ENCODE data around the gene MS4A12.
"Not testable (repeated sequence)": the region's sequence is repeated elsewhere in the genome, so short reads cannot be mapped to it uniquely, and the experiment has no call there.

MS4A12 gene, protein sequence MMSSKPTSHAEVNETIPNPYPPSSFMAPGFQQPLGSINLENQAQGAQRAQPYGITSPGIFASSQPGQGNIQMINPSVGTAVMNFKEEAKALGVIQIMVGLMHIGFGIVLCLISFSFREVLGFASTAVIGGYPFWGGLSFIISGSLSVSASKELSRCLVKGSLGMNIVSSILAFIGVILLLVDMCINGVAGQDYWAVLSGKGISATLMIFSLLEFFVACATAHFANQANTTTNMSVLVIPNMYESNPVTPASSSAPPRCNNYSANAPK

DNA sequence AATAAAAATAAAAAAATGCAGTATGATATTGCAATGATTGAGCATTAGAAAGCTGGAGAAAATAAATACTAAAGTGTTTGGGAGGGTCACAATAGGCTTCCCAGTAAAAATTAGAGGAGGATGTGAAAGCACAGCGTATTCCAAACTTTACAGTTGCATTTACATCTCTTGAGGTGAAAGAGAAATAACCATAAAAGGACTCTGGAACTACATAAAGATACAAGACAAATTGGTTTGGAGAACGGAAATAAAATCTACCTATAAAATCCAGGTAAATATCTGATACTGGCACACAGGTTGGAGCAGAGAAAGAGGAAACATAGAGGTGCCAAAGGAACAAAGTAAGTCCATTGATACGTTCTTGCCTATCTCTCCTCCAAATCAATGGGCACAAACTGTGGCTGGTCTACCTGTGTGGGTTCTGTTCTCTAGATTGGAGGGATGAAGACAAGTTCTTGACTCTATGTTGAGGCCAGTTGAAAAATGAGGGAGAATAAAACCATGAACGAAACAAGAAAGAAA, at the start of gene MS4A12:
TSS of gene MS4A12 (plus strand) at position 291 of the 522 bp plus-strand sequence. CDS start 4,541 bp downstream, outside the sequence.
- Histone ChIP-seq H3K36me3 (ENCODE audit: control insufficient read depth, insufficient read depth, low read length) (no peaks in the 10 kb centered on the region), H3K4me3 (ENCODE audit: low read length) (no peak within 1 kb of the TSS), H3K27ac (ENCODE audit: low read depth, low read length) (no peak within 1 kb of the TSS), H3K27me3 (ENCODE audit: control insufficient read depth, insufficient read depth, low read length) (no peaks in the 10 kb centered on the region), H3K4me1 (ENCODE audit: control insufficient read depth, insufficient read depth, low read length) (no peaks in the 10 kb centered on the region), H3K9ac (ENCODE audit: low read length) (no peak within 1 kb of the TSS)

DNA sequence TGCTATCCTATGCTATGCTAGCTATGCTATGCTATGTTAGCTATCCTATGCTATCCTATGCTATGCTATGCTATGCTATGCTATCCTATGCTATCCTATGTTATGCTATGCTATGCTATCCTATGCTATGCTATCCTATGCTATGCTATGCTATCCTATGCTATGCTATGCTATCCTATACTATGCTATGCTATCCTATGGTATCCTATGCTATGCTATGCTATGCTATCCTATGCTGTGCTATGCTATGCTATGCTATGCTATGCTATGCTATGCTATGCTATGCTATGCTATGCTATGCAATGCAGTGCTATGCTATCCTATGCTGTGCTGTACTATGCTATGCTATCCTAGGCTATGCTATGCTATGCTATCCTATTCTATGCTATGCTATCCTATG, 45.5 kb upstream of the MS4A12 start:
- no peaks in the 10 kb centered on the region for H3K36me3 ChIP-seq (ENCODE audit: control insufficient read depth, insufficient read depth, low read length)
- H3K4me1 ChIP-seq (ENCODE audit: control insufficient read depth, insufficient read depth, low read length), result no peaks in the 10 kb centered on the region
- no peak overlapping the region for H3K27ac ChIP-seq (ENCODE audit: low read depth, low read length)
- H3K27me3 ChIP-seq (ENCODE audit: control insufficient read depth, insufficient read depth, low read length), result no peaks in the 10 kb centered on the region
- no peak overlapping the region for H3K4me3 ChIP-seq (ENCODE audit: low read length)
- no peak overlapping the region for H3K9ac ChIP-seq (ENCODE audit: low read length)

GRCh38 chr11:60447846-60448245, 44.7 kb upstream of the MS4A12 start:
- H3K27me3 ChIP-seq (ENCODE audit: control insufficient read depth, insufficient read depth, low read length), result no peaks in the 10 kb centered on the region
- no peak overlapping the region for H3K4me3 ChIP-seq (ENCODE audit: low read length)
- no peak overlapping the region for H3K9ac ChIP-seq (ENCODE audit: low read length)
- H3K27ac ChIP-seq (ENCODE audit: low read depth, low read length), result no peak overlapping the region
- H3K36me3 ChIP-seq (ENCODE audit: control insufficient read depth, insufficient read depth, low read length), result no peaks in the 10 kb centered on the region
- H3K4me1 ChIP-seq (ENCODE audit: control insufficient read depth, insufficient read depth, low read length), result no peaks in the 10 kb centered on the region

DNA sequence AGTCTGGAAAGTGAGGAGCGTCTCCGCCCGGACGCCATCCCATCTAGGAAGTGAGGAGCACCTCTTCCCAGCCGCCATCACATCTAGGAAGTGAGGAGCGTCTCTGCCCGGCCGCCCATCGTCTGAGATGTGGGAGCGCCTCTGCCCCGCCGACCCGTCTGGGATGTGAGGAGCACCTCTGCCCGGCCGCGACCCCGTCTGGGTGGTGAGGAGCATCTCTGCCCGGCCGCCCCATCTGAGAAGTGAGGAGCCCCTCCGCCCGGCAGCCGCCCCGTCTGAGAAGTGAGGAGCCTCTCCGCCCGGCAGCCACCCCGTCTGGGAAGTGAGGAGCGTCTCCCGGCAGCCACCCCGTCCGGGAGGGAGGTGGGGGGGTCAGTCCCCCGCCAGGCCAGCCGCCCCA, 41.4 kb upstream of the MS4A12 start:
- H3K4me1 ChIP-seq (ENCODE audit: control insufficient read depth, insufficient read depth, low read length); H3K27me3 ChIP-seq (ENCODE audit: control insufficient read depth, insufficient read depth, low read length); H3K9ac ChIP-seq (ENCODE audit: low read length); H3K4me3 ChIP-seq (ENCODE audit: low read length); H3K27ac ChIP-seq (ENCODE audit: low read depth, low read length); H3K36me3 ChIP-seq (ENCODE audit: control insufficient read depth, insufficient read depth, low read length): not testable (repeated sequence)

DNA sequence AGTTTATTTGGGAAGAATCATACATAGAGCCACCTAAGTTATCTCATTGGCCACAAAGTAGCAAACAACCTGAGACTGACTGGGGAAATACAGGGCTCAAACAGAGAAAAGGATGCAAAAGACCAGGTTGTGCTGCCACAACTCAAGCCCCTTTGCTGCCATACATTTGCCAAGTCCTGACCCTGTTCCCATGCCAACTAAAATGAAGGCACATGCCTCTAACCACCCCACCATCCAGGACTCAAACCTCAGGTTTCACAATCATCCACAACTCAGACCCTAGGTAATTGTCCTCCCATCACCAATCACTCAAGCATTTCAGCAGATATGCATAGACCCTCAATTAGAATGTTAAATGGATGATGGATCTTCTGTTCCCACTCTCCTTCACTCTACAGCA, 38.4 kb upstream of the MS4A12 start:
- H3K36me3 ChIP-seq (ENCODE audit: control insufficient read depth, insufficient read depth, low read length), result no peaks in the 10 kb centered on the region
- H3K9ac ChIP-seq (ENCODE audit: low read length), result no peak overlapping the region
- no peak overlapping the region for H3K4me3 ChIP-seq (ENCODE audit: low read length)
- H3K4me1 ChIP-seq (ENCODE audit: control insufficient read depth, insufficient read depth, low read length), result no peaks in the 10 kb centered on the region
- no peaks in the 10 kb centered on the region for H3K27me3 ChIP-seq (ENCODE audit: control insufficient read depth, insufficient read depth, low read length)
- no peak overlapping the region for H3K27ac ChIP-seq (ENCODE audit: low read depth, low read length)

GRCh38 chr11:60455531-60456042, 37.0 kb upstream of the MS4A12 start, which contains the start of gene MS4A1:
TSS of gene MS4A1 (plus strand) at chr11:60455847. CDS start at chr11:60462375, 6,528 bp downstream.
- no peaks in the 10 kb centered on the region for H3K27me3 ChIP-seq (ENCODE audit: control insufficient read depth, insufficient read depth, low read length)
- H3K4me3 ChIP-seq (ENCODE audit: low read length), result no peak within 1 kb of the TSS
- H3K9ac ChIP-seq (ENCODE audit: low read length), result no peak within 1 kb of the TSS
- H3K4me1 ChIP-seq (ENCODE audit: control insufficient read depth, insufficient read depth, low read length), result no peaks in the 10 kb centered on the region
- no peaks in the 10 kb centered on the region for H3K36me3 ChIP-seq (ENCODE audit: control insufficient read depth, insufficient read depth, low read length)
- H3K27ac ChIP-seq (ENCODE audit: low read depth, low read length), result no peak within 1 kb of the TSS

DNA sequence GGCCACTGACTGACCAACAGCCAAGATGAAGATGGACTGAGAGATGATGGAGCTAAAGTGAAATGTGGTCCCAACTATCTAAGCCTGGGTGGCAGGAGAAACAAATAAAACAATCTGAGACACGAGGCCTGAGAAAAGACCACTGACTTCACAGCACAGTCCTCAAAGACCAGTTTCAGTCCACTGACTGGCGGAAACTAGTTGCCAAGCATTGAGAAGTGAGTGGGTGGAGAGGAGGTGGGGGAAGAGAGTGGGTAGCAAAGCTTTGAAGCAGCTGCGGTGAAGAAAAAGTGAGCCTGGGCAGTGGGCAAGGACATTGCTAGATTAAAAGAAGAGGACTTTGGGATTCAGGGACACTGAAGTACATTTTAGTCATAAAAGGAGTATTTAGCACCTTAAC, 35.0 kb upstream of the MS4A12 start:
- Histone ChIP-seq H3K4me3 (ENCODE audit: low read length) (no peak overlapping the region), H3K9ac (ENCODE audit: low read length) (no peak overlapping the region), H3K27me3 (ENCODE audit: control insufficient read depth, insufficient read depth, low read length) (no peaks in the 10 kb centered on the region), H3K4me1 (ENCODE audit: control insufficient read depth, insufficient read depth, low read length) (no peaks in the 10 kb centered on the region), H3K36me3 (ENCODE audit: control insufficient read depth, insufficient read depth, low read length) (no peaks in the 10 kb centered on the region), H3K27ac (ENCODE audit: low read depth, low read length) (no peak overlapping the region)

DNA sequence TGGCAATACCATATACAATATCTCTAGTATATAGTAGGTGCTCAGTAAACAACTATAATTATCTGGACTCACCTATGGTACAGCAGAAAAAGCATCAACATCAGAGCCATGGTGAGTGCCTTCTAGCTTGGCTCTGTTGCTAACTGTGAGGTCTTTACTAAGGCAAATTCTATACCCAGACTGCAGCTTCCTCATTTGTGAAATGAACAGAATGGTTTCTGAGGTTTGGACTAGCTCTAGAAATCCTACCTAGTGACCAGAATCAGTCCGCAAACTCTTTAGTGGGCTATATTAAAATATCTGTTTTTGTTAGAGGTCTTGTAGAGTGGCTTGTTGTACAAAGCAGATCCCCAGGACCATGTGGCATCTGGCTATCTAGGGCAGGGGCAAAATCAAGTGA, 33.2 kb upstream of the MS4A12 start:
- Histone ChIP-seq H3K27ac (ENCODE audit: low read depth, low read length) (no peak overlapping the region), H3K4me1 (ENCODE audit: control insufficient read depth, insufficient read depth, low read length) (no peaks in the 10 kb centered on the region), H3K9ac (ENCODE audit: low read length) (no peak overlapping the region), H3K36me3 (ENCODE audit: control insufficient read depth, insufficient read depth, low read length) (no peaks in the 10 kb centered on the region), H3K27me3 (ENCODE audit: control insufficient read depth, insufficient read depth, low read length) (no peaks in the 10 kb centered on the region), H3K4me3 (ENCODE audit: low read length) (no peak overlapping the region)

DNA sequence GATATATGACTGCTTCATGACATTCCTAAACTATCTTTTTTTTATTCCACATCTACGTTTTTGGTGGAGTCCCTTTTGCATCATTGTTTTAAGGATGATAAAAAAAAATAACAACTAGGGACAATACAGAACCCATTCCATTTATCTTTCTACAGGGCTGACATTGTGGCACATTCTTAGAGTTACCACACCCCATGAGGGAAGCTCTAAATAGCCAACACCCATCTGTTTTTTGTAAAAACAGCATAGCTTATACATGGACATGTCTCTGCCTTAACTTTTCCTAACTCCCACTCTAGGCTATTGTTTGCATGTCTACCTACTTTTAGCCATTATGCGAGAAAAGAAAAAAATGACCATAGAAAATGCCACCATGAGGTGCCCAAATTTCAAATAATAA, 23.7 kb upstream of the MS4A12 start:
- no peaks in the 10 kb centered on the region for H3K36me3 ChIP-seq (ENCODE audit: control insufficient read depth, insufficient read depth, low read length)
- H3K4me1 ChIP-seq (ENCODE audit: control insufficient read depth, insufficient read depth, low read length), result no peaks in the 10 kb centered on the region
- no peak overlapping the region for H3K4me3 ChIP-seq (ENCODE audit: low read length)
- H3K9ac ChIP-seq (ENCODE audit: low read length), result no peak overlapping the region
- no peaks in the 10 kb centered on the region for H3K27me3 ChIP-seq (ENCODE audit: control insufficient read depth, insufficient read depth, low read length)
- H3K27ac ChIP-seq (ENCODE audit: low read depth, low read length), result no peak overlapping the region

- Histone ChIP-seq H3K4me3 (ENCODE audit: low read length) (no peak overlapping the region), H3K36me3 (ENCODE audit: control insufficient read depth, insufficient read depth, low read length) (no peaks in the 10 kb centered on the region), H3K4me1 (ENCODE audit: control insufficient read depth, insufficient read depth, low read length) (no peaks in the 10 kb centered on the region), H3K9ac (ENCODE audit: low read length) (no peak overlapping the region), H3K27me3 (ENCODE audit: control insufficient read depth, insufficient read depth, low read length) (no peaks in the 10 kb centered on the region), H3K27ac (ENCODE audit: low read depth, low read length) (no peak overlapping the region)
These were observed 22.9 kb upstream of the MS4A12 start for GRCh38 chr11:60469723-60470122.

GRCh38 chr11:60477035-60477445, 15.5 kb upstream of the MS4A12 start:
- H3K4me3 ChIP-seq (ENCODE audit: low read length), result no peak overlapping the region
- H3K27me3 ChIP-seq (ENCODE audit: control insufficient read depth, insufficient read depth, low read length), result no peaks in the 10 kb centered on the region
- no peaks in the 10 kb centered on the region for H3K4me1 ChIP-seq (ENCODE audit: control insufficient read depth, insufficient read depth, low read length)
- H3K36me3 ChIP-seq (ENCODE audit: control insufficient read depth, insufficient read depth, low read length), result no peaks in the 10 kb centered on the region
- no peak overlapping the region for H3K9ac ChIP-seq (ENCODE audit: low read length)
- no peak overlapping the region for H3K27ac ChIP-seq (ENCODE audit: low read depth, low read length)

GRCh38 chr11:60482361-60482760, 10.2 kb upstream of the MS4A12 start:
- no peak overlapping the region for H3K4me3 ChIP-seq (ENCODE audit: low read length)
- no peaks in the 10 kb centered on the region for H3K27me3 ChIP-seq (ENCODE audit: control insufficient read depth, insufficient read depth, low read length)
- H3K27ac ChIP-seq (ENCODE audit: low read depth, low read length), result no peak overlapping the region
- H3K4me1 ChIP-seq (ENCODE audit: control insufficient read depth, insufficient read depth, low read length), result no peaks in the 10 kb centered on the region
- H3K36me3 ChIP-seq (ENCODE audit: control insufficient read depth, insufficient read depth, low read length), result no peaks in the 10 kb centered on the region
- no peak overlapping the region for H3K9ac ChIP-seq (ENCODE audit: low read length)

DNA sequence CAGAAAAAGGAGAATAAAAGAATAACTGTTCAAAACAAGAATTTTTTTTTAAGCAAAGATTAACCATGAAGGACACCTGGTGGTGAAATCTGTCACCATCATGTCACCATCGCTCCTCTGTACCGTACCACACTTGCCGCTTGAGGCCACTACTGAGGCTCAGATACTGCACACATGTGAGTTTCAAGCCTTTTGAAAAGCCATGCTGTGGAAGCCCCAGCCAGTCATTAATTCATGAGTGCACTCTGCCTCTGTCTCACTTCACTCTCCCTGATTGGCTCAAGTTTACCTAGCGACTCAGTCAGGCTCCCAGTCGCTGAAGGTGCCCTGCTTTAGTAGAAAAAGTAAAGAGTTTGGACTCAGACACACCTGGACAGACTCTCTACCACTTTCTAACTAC, 6.6 kb upstream of the MS4A12 start:
- Histone ChIP-seq H3K4me3 (ENCODE audit: low read length) (no peak overlapping the region), H3K36me3 (ENCODE audit: control insufficient read depth, insufficient read depth, low read length) (no peaks in the 10 kb centered on the region), H3K27me3 (ENCODE audit: control insufficient read depth, insufficient read depth, low read length) (no peaks in the 10 kb centered on the region), H3K27ac (ENCODE audit: low read depth, low read length) (no peak overlapping the region), H3K4me1 (ENCODE audit: control insufficient read depth, insufficient read depth, low read length) (no peaks in the 10 kb centered on the region), H3K9ac (ENCODE audit: low read length) (no peak overlapping the region)

Measured in rectal smooth muscle tissue (tissue), 1 donor.